ENCODE results near the gene IFT81.

Gene IFT81

DNA sequence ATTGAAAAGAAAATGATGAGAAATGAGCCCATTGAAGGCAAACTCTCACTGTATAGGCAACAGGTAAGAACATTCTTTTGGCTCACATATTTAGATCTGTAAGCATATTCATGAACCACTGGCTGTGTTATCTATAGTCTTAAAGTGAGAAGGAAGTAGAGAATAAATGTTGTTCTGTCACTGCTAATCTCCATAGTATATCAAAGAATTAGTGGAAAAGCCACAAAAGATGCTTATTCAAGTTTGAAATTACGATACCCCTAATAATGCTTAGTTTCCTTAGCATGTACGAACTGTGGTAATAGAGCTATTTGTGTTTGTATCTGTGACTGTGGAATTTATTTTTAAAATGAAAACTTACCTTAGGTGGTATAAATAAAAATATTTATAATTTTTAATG, 22.8 kb downstream of the IFT81 start:
- H3K4me3 Mint-ChIP-seq: no peak overlapping the region
- no peak overlapping the region for H3K27ac Mint-ChIP-seq (ENCODE audit: low read depth)
- no peaks in the 10 kb centered on the region for H3K27me3 Mint-ChIP-seq
- H3K9me3 Mint-ChIP-seq: no peaks in the 10 kb centered on the region
- H3K36me3 Mint-ChIP-seq (ENCODE audit: insufficient read depth): peaks cover 1% of the 10 kb centered on the region
- DNase-seq (ENCODE audit: low spot score in 2 of 2) (no peak), ATAC-seq (replicated peaks; ENCODE audit: extremely low read depth, poor library complexity, severe bottlenecking) (no peak)
- H3K4me1 Mint-ChIP-seq: no peaks in the 10 kb centered on the region

DNA sequence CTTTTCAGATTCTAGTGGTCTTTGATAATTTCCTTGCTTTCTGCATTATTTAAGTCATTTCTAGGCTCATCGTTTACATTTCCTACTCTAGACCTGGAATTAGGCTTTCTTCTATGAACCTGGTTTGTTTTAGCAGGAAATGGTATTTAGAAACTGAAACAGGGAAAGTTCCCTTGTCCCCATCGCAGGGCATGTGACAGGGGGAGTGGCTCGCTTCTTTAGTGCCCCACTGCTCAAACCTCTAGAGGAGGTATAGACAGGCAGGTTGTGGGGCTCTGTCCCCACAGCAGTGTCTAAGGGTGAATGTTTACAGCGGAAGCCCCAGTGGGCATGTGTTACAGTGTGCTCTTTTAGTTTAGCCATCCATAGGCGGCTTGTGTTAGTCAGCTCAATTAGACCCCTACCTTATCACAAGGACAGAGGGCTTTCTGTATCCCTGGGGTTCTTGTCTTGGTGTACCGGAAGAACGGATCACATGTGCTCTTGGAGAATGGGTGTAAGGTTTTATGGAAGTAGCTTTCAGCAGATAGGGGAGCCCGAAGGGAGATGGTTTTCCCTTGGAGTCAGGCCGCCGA, 25.0 kb downstream of the IFT81 start:
- no peak overlapping the region for H3K27ac Mint-ChIP-seq (ENCODE audit: low read depth)

DNA sequence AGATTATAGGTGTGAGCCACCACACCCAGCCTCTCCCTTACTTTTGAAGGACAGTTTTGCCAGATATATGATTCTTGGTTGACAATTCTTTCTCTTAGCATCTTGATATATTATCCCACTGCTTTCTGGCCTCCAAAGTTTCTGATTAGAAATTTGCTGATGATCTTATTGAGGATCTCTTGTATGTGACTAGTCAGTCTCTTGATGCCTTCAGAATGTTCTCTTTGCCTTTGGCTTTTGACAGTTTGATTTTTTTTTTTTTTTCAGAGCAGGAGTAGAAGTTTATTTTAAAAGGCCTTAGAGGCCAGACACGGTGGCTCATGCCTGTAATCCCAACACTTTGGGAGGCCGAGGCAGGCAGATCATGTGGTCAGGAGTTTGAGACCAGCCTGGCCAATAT, 32.6 kb downstream of the IFT81 start:
- no peak overlapping the region for H3K27ac Mint-ChIP-seq (ENCODE audit: low read depth)
- no peaks in the 10 kb centered on the region for H3K27me3 Mint-ChIP-seq
- H3K36me3 Mint-ChIP-seq (ENCODE audit: insufficient read depth): no peaks in the 10 kb centered on the region
- no peak overlapping the region for H3K4me3 Mint-ChIP-seq
- H3K4me1 Mint-ChIP-seq: peaks cover 6% of the 10 kb centered on the region
- ATAC-seq (replicated peaks; ENCODE audit: extremely low read depth, poor library complexity, severe bottlenecking) (no peak), DNase-seq (ENCODE audit: low spot score in 2 of 2) (no peak)
- peaks cover 5% of the 10 kb centered on the region for H3K9me3 Mint-ChIP-seq

More for the DNA sequence above, 25.0 kb downstream of the IFT81 start:
- ATAC-seq (replicated peaks; ENCODE audit: extremely low read depth, poor library complexity, severe bottlenecking) (no peak), DNase-seq (ENCODE audit: low spot score in 2 of 2) (no peak)
- no peak overlapping the region for H3K4me3 Mint-ChIP-seq
- no peaks in the 10 kb centered on the region for H3K27me3 Mint-ChIP-seq
- no peaks in the 10 kb centered on the region for H3K4me1 Mint-ChIP-seq
- H3K9me3 Mint-ChIP-seq: no peaks in the 10 kb centered on the region
- peaks cover 1% of the 10 kb centered on the region for H3K36me3 Mint-ChIP-seq (ENCODE audit: insufficient read depth)

DNA sequence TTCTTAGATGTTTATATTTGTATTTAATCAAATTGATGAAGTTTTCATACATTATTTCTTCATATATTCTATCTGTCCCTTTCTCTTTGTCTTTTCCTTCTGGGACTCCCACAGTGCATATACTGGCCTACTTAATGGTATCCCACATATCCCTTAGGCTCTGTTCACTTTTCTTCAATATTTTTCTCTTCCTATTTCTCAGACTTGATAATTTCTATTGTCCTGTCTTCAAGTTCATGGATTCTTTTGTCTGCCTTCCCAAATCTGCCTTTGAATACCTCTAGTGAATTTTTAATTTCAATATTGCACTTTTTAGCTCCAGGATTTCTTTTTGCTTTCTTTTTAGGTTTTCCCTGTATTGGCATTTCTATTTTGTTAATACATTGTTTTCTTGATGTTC, 33.4 kb downstream of the IFT81 start:
- ATAC-seq (replicated peaks; ENCODE audit: extremely low read depth, poor library complexity, severe bottlenecking): no peak
- no peaks in the 10 kb centered on the region for H3K27me3 Mint-ChIP-seq
- H3K4me1 Mint-ChIP-seq: peaks cover 6% of the 10 kb centered on the region
- no peaks in the 10 kb centered on the region for H3K36me3 Mint-ChIP-seq (ENCODE audit: insufficient read depth)
- no peak overlapping the region for H3K27ac Mint-ChIP-seq (ENCODE audit: low read depth)
- H3K4me3 Mint-ChIP-seq: no peak overlapping the region
- peaks cover 5% of the 10 kb centered on the region for H3K9me3 Mint-ChIP-seq
- no peak for DNase-seq (ENCODE audit: low spot score in 2 of 2)

DNA sequence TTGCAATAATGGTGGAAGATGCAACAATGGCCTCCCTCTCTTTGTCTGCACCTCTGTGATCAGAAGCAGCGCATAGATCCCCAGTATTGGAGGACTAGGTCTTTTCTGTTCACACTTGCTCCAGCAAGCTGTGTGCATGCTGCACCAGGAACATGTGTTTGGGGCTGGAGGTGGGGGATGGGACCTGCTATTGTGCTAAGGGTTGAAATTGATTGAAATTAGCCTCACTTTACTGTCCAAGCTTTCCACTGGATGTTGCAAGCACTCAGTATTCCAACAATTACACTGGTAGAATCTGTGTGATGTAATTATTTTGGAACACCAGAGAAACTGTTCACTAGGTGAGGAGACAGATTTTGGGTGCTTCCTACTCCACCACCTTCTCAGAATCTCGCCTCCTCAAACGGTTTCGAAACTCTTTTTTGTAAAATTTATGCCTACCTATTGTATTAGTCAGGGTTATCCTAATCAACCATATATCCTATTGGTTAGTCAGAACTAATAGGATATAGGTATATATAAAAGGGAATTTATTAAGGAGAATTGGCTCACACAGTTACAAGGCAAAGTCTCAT, 35.6 kb downstream of the IFT81 start:
- H3K27me3 Mint-ChIP-seq: no peaks in the 10 kb centered on the region
- no peak for DNase-seq (ENCODE audit: low spot score in 2 of 2)
- H3K36me3 Mint-ChIP-seq (ENCODE audit: insufficient read depth): no peaks in the 10 kb centered on the region
- H3K9me3 Mint-ChIP-seq: peaks cover 5% of the 10 kb centered on the region
- H3K4me1 Mint-ChIP-seq: peaks cover 5% of the 10 kb centered on the region
- H3K4me3 Mint-ChIP-seq: no peak overlapping the region
- H3K27ac Mint-ChIP-seq (ENCODE audit: low read depth): no peak overlapping the region
- ATAC-seq (replicated peaks; ENCODE audit: extremely low read depth, poor library complexity, severe bottlenecking): no peak

DNA sequence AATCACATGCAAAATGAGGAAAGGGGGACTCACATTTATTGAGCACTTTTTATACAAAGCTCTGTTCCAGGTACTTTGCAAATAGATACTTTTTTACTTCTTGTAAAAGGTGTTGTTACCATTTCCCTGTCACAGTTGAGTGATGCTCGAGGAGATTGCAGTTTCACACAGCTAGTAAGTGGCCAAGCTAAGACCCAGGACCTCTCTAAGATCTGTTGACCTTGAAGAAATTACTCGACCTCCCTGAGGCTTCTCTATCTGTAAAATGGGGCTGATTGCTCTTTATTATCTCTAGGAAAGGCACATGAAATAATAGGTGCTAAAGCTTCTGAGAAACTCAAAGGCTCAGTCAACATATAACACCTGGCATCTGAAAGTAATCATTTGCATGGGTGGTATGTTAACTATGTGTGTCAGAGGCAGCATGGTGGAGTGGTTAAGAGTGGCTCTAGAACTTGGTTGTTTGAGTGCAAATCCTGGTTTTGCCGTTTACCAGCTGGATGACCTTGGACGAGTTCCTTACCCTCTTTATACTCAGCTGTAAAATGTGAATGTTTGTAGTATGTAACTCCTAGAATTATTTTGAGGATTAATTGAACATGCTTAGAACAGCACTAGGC, 41.5 kb downstream of the IFT81 start:
- Mint-ChIP-seq H3K36me3 (ENCODE audit: insufficient read depth) (no peaks in the 10 kb centered on the region), H3K4me1 (no peaks in the 10 kb centered on the region), H3K9me3 (no peaks in the 10 kb centered on the region), H3K27me3 (no peaks in the 10 kb centered on the region), H3K4me3 (no peak overlapping the region), H3K27ac (ENCODE audit: low read depth) (no peak overlapping the region)
- DNase-seq (ENCODE audit: low spot score in 2 of 2) (no peak), ATAC-seq (replicated peaks; ENCODE audit: extremely low read depth, poor library complexity, severe bottlenecking) (no peak)

DNA sequence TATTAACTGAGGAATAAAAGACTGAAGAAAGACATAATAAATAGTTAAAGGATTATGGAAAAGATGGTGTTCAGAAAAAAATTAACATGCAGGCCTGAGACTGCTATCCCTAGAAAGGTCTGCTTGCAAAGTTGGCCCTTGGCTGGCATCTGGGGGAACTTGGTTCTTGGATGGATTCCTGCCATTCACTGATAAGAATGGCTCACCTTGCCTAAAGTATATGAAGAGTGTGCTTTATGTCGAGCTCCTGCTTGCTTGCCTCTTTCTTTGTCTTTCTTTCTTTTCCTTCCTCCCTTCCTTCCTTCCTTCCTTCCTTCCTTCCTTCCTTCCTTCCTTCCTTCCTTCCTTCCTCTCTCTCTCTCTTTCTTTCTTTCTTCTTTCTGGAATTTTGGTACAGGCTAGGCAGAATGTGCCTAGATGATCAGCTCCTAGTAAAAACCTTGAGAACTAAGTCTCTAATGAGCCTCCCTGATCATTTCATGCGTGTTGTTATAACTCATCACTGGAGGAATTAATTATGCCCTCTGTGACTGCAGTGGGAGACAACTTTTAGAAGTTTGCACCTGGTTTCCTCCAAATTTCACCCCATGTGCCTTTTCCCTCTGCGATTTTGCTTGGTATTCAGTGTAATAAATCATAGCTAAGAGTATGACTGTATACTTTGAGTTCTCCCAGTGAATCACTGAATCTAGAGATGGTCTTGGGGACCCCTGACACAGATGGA, 44.7 kb downstream of the IFT81 start:
- H3K4me1 Mint-ChIP-seq: no peaks in the 10 kb centered on the region
- no peaks in the 10 kb centered on the region for H3K9me3 Mint-ChIP-seq
- ATAC-seq (replicated peaks; ENCODE audit: extremely low read depth, poor library complexity, severe bottlenecking): no peak
- H3K27ac Mint-ChIP-seq (ENCODE audit: low read depth): no peak overlapping the region
- no peaks in the 10 kb centered on the region for H3K36me3 Mint-ChIP-seq (ENCODE audit: insufficient read depth)
- DNase-seq (ENCODE audit: low spot score in 2 of 2): no peak
- no peaks in the 10 kb centered on the region for H3K27me3 Mint-ChIP-seq
- no peak overlapping the region for H3K4me3 Mint-ChIP-seq

DNA sequence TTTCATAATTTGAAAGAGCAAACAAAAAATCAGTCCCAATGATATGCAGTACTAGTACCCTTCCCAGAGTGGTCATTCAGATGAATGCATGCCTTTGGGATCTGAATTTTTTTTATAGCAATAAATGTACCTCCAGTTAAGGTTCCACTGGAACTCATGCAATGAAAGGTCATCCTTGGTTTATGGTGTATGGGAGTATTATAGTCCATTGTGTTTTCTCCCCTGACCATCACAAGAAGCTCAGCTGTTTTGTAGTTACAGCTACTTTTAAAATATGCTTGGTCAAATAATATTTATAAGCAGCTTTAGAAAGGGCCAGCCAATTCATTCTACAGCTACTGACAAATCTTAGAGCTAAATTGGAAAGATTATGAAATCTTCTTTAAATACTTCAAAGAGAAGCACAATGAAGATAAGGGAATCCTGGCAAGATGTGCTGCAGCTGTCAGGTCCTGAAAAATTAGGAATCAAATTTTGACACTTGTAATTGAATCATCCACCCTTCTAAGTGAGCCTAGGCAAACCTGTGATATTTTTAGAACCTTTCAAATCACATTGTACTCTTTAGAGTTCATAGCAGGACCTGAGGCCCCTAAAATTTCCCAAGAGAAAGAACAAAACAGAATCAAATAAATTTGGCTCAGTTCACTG, 46.5 kb downstream of the IFT81 start:
- Mint-ChIP-seq H3K4me3 (no peak overlapping the region), H3K27me3 (no peaks in the 10 kb centered on the region), H3K27ac (ENCODE audit: low read depth) (no peak overlapping the region), H3K9me3 (no peaks in the 10 kb centered on the region), H3K36me3 (ENCODE audit: insufficient read depth) (no peaks in the 10 kb centered on the region), H3K4me1 (no peaks in the 10 kb centered on the region)
- no peak for DNase-seq (ENCODE audit: low spot score in 2 of 2)
- ATAC-seq (replicated peaks; ENCODE audit: extremely low read depth, poor library complexity, severe bottlenecking): no peak

DNA sequence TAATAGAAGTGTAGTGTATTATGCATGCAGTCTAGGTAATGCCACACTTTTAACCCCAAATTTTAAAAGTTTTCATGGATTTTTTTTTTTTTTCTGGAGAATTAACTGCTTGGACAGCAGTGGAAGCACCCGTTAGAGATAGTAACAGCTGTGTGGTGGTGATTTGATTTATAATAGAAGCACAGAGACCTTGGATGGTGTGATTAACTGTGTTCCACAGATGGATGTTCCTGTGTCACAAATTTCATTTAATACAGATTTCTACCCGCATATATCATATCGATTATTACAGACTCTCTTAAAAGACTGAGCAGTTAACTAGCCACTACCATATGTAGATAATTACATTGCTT, 47.0 kb downstream of the IFT81 start:
- no peak for ATAC-seq (replicated peaks; ENCODE audit: extremely low read depth, poor library complexity, severe bottlenecking)
- Mint-ChIP-seq H3K27ac (ENCODE audit: low read depth) (no peak overlapping the region), H3K9me3 (no peaks in the 10 kb centered on the region)

DNA sequence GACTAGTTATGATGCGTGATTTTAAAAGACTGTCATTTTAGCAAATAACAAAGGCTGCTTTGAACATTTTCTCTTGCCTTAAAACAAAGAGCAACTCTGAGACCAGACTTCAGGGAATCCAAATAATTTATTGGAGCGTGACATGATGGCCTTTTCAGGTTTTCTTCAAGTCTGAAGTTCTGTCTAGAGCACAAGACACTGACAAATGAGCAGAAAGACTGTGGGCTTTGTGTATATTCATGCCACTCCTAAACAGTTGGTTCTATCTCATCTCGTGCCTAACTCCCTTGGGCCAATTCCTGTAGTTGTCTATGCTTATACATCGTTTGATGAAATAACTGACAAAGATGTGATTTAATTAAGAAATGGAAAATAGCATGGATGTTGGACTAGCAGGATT, 47.5 kb downstream of the IFT81 start:
- H3K27me3 Mint-ChIP-seq: no peaks in the 10 kb centered on the region

More for the DNA sequence above, 47.0 kb downstream of the IFT81 start:
- H3K4me1 Mint-ChIP-seq: no peaks in the 10 kb centered on the region
- no peaks in the 10 kb centered on the region for H3K36me3 Mint-ChIP-seq (ENCODE audit: insufficient read depth)
- no peak overlapping the region for H3K4me3 Mint-ChIP-seq
- no peak for DNase-seq (ENCODE audit: low spot score in 2 of 2)
- no peaks in the 10 kb centered on the region for H3K27me3 Mint-ChIP-seq

DNA sequence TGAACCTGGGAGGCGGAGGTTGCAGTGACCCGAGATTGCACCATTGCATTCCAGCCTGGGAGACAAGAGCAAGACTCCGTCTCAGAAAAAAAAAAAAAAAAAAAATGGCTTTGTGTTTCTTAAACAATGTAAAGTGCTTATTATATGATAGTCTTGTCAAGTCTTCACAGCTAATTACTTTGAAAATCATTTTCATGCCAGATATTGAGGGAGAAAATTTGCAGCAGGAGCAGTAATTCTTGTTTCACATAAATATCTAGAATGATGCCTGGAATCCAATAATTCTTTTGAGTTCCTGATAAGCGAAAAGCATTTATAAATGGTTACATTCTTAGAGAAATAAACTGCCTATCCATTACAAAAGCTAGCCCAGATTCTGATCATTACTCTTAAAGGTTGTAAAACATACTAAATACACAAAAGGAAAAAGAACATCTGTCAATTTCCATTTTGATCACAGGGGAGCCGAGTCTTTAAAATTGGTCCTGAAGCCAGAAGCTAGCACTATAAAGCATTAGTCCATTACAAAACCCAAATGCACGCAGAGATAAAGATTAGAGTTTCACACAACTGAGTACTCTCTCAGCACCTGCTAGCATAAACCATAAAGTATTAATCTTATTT, 50.3 kb downstream of the IFT81 start:
- DNase-seq (ENCODE audit: low spot score in 2 of 2): no peak
- Mint-ChIP-seq H3K27ac (ENCODE audit: low read depth) (no peak overlapping the region), H3K27me3 (no peaks in the 10 kb centered on the region), H3K4me1 (no peaks in the 10 kb centered on the region), H3K9me3 (no peaks in the 10 kb centered on the region), H3K36me3 (ENCODE audit: insufficient read depth) (no peaks in the 10 kb centered on the region), H3K4me3 (no peak overlapping the region)
- no peak for ATAC-seq (replicated peaks; ENCODE audit: extremely low read depth, poor library complexity, severe bottlenecking)

More for the DNA sequence above, 47.5 kb downstream of the IFT81 start:
- H3K36me3 Mint-ChIP-seq (ENCODE audit: insufficient read depth): no peaks in the 10 kb centered on the region
- ATAC-seq (replicated peaks; ENCODE audit: extremely low read depth, poor library complexity, severe bottlenecking) (no peak), DNase-seq (ENCODE audit: low spot score in 2 of 2) (no peak)
- no peak overlapping the region for H3K27ac Mint-ChIP-seq (ENCODE audit: low read depth)
- H3K9me3 Mint-ChIP-seq: no peaks in the 10 kb centered on the region
- no peaks in the 10 kb centered on the region for H3K4me1 Mint-ChIP-seq
- H3K4me3 Mint-ChIP-seq: no peak overlapping the region

DNA sequence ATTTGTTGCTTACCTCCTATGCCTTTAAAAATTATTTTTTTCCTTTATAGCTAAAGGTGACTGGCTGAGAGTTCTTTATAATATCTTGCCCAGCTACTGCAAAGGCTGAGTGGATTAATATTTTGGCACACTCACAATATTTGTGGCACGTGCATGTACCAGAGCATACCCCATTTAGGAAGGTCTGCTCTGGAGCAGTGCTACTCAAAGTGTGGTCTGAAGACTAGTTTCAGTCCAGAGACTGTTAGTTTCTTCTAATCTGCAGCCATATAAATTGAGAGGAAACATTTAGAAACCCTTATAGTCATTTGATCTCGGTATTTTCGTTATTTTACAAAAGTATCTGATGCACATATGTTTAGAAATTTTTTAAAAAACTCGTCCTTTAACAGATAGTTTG, 51.0 kb downstream of the IFT81 start:
- H3K27me3 Mint-ChIP-seq: no peaks in the 10 kb centered on the region
- H3K9me3 Mint-ChIP-seq: no peaks in the 10 kb centered on the region
- H3K36me3 Mint-ChIP-seq (ENCODE audit: insufficient read depth): no peaks in the 10 kb centered on the region
- H3K27ac Mint-ChIP-seq (ENCODE audit: low read depth): no peak overlapping the region
- ATAC-seq (replicated peaks; ENCODE audit: extremely low read depth, poor library complexity, severe bottlenecking): no peak
- no peaks in the 10 kb centered on the region for H3K4me1 Mint-ChIP-seq
- no peak for DNase-seq (ENCODE audit: low spot score in 2 of 2)
- no peak overlapping the region for H3K4me3 Mint-ChIP-seq
